ENCODE data around the gene BRI3BP. TPM values are rescaled to one million over a fixed set of nuclear protein-coding genes. Genes with fewer than 3 reads are reported as not detected.
"Not testable (repeated sequence)": the region's sequence is repeated elsewhere in the genome, so short reads cannot be mapped to it uniquely, and the experiment has no call there.

The BRI3BP gene
- total RNA-seq, 1 donor from 2014 or later, result 4.0 TPM

DNA sequence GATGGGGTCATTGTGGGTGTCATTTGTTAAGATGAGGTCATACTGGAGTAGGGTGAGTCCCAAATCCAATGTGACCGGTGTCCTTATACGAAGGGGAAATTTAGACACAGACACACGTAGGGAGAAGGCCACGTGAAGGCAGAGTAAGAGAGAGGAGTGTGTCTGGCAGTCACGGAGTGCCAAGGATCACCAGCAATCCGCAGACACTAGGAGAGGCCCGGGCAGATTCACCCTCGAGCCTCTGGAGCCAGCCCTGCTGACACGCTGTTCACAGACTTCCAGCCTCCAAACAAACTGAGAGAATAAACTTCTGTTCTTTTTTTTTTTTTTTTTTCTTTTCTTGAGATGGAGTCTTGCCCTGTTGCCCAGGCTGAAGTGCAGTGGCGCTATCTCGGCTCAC is 24.9 kb downstream of the BRI3BP start:
- DNase-seq (ENCODE audit: extremely low read depth, low read depth, low spot score), result no peak

DNA sequence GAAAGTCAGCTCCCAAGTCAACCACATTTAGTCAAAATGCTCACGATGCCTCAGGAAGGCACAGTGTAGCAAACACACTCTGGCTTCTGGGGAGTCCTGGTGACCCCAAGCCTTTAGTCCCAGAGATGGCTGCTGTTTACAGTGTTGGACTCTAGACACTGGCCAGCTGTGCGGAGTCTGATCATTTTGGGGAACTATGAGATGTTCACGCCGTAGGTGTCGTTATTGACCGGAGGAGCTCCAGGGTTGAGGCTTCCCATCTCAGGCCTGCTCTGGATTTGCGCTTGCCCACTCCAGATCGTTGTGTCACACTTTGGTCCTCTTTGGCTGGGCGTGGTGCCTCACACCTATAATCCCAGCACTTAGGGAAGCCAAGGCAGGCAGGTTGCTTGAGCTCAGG is 27.7 kb downstream of the BRI3BP start:
- DNase-seq (ENCODE audit: extremely low read depth, low read depth, low spot score), result no peak

DNA sequence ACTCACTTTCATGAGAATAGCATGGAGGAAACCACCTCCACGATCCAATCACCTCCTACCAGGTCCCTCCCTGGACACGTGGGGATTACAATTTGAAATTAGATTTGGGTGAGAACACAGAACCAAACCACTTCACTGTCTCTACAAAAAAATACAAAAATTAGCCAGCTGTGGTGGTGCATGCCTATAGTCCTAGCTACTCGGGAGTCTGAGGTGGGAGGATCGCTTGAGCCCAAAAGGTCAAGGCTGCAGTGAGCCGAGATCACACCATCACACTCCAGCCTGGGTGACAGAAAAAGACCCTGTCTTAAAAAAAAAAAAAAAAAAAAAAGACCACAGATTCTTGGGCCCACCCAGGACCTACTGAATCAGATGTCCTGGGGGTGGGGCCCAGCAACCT is 28.3 kb downstream of the BRI3BP start:
- DNase-seq (ENCODE audit: extremely low read depth, low read depth, low spot score), result no peak

DNA sequence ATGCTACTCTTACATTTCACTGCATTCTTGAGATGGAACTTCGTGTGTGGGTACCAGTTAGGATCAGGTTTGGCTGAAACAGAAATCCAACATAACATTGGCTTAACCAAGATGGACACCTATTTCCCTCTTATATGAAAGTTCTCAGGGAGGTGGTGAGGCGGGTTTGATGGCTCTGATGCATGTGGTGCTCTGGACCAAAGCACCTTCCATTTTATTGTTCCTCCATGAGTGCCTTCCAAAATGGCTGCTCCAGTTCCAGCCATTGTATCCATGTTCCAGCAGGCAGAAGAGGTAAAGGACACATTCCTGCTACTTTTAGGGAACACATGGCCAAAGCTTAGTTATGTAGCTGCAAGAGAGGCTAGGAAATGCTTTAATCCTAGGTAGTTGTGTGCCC is 29.6 kb downstream of the BRI3BP start:
- DNase-seq (ENCODE audit: extremely low read depth, low read depth, low spot score), result no peak

DNA sequence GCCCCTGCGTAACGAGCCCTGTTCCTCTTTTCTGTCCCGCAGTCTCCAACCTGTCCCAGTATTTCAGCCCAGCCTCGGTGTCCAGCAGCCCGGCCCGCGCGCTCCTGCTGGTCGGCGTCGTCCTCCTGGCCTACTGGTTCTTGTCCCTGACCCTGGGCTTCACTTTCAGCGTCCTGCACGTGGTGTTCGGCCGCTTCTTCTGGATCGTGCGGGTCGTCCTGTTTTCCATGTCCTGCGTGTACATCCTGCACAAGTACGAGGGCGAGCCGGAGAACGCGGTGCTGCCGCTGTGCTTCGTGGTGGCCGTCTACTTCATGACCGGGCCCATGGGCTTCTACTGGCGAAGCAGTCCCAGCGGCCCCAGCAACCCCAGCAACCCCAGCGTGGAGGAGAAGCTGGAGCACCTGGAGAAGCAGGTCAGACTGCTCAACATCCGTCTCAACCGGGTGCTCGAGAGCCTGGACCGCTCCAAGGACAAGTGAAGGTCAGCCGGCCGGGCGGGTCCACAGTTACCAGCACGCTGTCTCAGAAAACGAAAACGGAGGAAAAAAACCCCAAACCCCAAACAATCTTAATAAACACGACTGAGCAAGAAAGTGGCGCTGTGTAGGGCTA is 31.6 kb downstream of the BRI3BP start:
- DNase-seq (ENCODE audit: extremely low read depth, low read depth, low spot score), result no peak

DNA sequence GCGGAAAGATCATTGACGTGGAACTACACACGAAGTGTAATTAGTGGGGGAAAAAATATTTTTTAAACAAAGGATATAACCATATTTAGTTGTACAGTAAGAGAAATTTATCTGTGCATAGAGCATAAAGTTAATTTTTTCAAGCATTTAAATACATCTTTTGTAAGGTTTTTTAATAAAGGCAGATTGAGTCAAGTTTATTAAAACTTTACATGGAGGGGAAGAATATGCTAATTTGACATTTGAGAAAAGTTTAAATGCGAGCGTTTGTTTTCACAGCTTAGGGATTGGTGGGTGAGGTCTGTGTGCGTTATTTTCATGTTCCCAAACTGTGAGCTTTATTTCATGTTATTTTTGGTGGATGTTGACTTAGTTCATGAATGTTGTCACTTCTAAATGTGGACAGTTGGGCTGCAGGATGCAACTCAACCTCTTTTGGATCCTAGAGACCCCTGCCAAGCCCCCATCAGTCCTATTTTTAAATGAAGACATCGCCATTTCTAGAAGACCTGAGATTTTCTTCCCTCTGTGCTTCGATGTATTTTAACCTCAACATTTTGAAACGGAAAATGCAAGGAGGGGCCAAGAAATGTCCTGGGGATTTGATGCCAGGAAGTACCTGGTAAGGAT is 32.3 kb downstream of the BRI3BP start:
- DNase-seq (ENCODE audit: extremely low read depth, low read depth, low spot score), result no peak

DNA sequence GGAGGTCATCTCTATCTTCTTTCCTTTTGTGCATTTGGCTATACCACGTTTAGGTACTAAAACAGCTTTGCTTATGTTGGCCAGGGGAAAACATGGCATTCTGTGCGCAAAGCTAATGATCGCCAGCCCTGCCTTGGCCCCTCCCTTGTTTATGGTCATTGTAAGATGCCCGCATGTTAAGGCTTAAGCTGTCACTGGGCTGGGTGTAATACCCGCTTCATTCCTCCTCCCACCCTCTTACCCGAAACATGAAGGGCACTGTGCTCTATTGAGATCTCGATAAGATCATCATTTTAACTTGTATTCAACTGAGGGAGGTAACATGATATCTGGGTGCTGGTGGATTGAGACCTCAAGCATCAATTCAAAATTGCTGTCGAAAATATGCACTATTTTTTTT is 34.7 kb downstream of the BRI3BP start:
- no peak for DNase-seq (ENCODE audit: extremely low read depth, low read depth, low spot score)

DNA sequence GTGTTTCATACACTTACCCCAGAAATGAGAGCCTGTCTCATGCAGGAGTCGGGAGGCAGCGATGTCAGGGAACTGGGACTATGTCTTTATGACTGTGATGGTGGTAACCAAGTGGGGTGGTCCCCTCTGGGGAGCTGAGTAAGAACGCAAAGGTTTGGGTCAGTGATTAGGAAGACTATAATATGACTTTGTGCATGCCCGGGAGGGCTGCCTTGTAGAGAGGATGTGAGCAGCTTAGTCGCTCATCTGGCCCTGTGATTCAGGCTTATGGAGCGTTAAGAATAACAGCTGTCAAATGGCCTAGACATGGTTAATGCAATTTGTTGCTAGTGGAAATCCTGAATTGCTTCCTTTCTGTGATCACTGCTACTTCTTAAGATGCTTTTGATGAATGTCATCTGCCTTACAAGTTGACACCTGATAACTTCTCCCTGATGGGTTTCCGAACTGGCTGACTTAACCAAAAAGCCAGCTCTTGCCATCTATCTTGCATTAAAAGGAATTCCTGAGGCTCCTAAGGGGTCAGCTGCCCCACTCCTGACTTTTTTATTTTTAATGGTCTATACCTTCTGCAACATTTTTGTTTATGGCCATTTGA is 36.4 kb downstream of the BRI3BP start:
- DNase-seq (ENCODE audit: extremely low read depth, low read depth, low spot score), result no peak

DNA sequence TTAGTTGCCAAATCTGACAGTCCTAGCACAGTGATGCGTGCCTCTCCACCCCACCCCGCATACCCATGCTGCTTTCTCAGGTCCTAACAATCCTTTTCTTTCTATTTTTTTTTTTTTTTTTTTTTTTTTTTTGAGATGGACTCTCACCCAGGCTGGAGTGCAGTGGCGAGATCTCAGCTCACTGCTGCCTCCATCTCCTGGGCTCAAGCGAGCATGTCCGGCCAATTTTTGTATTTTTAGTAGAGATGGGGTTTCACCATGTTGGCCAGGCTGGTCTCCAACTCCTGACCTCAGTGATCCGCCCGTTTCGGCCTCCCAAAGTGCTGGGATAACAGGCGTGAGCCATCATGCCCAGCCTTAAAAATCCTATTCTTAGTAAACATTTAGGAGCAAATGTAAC is 38.0 kb downstream of the BRI3BP start:
- not testable (repeated sequence) for DNase-seq (ENCODE audit: extremely low read depth, low read depth, low spot score)

DNA sequence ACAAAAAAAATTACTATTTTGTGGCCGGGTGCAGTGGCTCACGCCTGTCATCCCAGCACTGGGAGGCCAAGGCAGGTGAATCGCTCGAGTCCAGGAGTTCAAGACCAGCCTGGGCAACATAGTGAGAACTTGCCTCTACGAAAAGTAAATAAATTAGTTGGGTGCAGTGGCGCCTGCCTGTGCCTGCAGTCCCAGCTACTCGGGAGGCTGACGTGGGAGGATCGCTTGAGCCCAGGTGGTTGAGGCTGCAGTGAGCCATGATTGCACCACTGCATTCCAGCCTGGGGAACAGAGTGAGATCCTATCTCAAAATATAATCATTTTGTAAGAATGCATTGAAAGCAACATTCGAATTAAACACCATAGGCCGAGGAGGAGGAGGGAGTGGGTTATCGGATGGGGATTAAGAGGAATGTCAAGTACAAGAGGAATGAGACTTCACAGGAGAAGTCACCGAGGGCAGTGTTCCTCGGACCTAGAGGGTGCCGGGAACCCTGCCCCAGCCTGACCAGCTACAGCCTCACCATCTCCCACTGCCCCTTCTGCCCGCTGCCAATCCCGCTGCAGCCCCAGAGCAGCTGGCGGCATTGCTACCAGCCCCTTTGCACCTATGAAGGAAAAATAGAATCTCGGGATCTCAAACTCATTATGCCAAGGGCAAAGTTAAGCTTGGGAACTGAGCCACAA is 39.2 kb downstream of the BRI3BP start:
- DNase-seq (ENCODE audit: extremely low read depth, low read depth, low spot score), result no peak

DNA sequence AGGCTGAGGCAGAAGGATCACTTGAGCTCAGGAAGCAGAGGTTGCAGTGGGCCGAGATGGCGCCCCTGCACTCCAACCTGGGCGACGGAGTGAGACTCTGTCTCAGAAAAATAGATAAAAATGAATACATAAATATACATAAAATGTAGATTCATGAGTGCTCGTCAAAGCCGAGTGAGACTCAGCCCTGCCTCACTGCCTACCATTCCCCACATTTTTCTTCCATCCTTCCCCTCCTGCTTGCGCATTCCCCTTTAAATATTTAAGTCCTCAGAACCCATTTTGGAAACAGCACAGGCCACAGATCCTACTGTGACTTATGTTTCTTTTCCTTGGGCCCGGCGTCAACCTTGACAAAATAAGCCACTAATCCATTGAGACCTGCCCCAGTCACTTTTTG is 39.8 kb downstream of the BRI3BP start:
- DNase-seq (ENCODE audit: extremely low read depth, low read depth, low spot score), result no peak

DNA sequence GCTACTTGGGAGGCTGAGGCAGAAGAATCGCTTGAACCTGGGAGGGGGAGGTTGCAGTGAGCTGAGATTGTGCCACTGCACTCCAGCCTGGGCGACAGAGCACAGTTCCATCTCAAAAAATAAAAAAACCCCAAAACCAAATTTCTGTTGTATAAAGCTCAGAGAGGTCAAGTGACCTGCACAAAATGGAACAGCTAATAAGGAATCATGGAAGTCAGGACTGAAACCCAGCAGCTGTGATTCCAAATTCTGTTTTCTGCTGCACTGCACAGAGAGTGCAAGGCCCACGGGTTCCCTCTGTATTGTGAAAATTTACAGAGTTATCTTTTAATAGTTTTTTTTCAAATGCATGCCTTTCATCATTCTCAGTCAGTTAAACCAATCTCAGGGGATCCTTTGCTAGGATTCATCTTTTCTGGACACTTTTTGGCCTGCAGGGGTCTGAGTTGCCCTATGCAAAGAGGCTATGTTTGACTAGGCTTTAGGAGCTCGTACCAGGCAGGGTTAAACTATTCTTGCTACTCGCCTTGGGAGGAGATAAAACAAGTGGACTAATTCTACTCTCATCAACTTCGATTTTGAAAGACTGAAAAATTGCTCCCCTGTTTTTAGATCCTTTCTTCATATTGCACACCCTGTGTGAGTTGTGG is 45.7 kb downstream of the BRI3BP start:
- no peak for DNase-seq (ENCODE audit: extremely low read depth, low read depth, low spot score)

DNA sequence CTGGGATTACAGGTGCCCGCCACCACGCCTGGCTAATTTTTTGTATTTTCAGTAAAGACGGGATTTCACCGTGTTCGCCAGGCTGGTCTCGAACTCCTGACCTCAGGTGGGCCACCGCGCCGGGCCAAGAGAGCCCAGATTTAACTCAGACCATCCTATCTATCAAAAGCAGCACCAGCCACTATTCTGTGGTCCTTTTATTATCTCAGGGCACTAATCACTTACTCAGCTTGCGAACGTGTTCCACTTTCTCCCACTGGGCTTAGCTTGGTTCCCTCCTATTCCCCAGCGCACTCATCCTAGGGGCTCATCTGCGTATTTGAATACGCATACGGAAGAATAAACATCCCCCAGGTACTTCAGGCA is 55.6 kb downstream of the BRI3BP start:
- no peak for DNase-seq (ENCODE audit: extremely low read depth, low read depth, low spot score)

DNA sequence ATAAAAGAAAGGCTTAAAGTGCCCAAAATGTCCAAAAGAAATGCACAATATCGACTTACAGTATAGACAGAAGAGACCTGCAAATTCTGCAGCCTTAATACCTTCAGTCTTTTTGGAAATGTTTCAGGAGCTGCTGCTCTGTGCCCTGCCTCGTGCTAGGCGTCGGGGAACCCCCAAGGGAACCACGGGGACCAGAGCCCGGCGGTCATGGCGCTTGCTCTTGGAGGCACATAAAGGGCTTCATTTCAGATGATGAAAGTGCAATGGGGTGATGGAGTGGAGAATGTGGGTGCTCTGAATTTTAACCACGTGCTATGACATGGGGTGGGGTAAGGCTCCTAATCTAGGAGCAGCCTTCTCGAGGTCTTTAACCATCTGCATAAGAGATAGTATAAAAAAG is 57.0 kb downstream of the BRI3BP start:
- no peak for DNase-seq (ENCODE audit: extremely low read depth, low read depth, low spot score)

DNA sequence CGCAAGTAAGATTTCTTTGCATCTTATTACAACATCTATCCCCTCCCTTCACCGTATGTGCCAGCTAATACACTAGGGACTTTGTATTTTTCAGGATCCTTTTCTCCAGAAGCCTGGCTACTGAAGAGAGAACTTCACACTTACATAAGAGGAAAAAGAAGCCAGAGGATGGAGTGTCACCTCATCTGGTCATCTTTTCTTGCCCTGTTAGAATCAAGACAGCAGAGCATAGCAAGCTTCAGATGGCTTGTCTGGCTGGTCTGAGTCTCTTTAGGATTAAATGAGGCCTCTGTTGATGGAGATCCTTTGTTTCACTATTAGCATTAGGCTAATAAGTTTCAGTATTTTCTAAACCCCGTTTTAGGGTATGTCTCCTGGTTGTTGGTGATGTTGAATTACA is 57.4 kb downstream of the BRI3BP start:
- DNase-seq (ENCODE audit: extremely low read depth, low read depth, low spot score), result no peak

DNA sequence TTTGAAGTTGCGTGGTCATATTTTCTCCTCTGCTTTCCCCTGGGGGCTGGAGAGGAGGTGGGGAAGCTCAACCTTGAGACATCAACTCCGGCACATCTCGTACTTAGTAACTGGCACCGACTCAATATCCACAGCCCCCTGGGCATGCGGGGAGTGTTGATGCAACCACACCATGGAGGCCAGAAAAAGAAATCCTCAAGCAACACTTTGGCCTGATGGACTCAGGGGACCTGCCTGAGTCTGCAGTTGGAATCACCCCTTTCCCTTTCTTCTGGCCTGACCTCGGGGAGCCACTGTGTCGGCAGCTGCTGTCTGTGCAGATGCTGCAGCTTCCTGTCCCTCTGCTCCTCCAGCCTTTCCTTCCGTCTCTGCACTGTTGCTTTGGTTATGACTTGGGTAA is 60.4 kb downstream of the BRI3BP start:
- DNase-seq (ENCODE audit: extremely low read depth, low read depth, low spot score), result no peak

DNA sequence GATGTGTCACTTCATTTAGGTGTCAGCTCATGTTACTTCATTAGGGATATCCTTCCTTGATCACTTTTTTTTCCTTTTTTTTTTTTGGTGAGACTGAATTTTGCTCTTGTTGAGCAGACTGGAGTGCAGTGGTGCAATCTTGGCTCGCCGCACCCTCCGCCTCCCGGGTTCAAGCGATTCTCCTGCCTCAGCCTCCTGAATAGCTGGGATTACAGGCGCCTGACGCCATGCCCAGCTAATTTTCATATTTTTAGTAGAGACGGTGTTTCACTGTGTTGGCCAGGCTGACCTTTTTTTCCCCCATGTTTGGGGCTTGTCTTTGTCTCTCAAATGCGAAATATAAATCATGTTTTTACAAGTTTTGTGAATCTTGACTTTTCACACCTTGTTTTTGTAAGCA is 62.1 kb downstream of the BRI3BP start:
- DNase-seq (ENCODE audit: extremely low read depth, low read depth, low spot score), result no peak

DNA sequence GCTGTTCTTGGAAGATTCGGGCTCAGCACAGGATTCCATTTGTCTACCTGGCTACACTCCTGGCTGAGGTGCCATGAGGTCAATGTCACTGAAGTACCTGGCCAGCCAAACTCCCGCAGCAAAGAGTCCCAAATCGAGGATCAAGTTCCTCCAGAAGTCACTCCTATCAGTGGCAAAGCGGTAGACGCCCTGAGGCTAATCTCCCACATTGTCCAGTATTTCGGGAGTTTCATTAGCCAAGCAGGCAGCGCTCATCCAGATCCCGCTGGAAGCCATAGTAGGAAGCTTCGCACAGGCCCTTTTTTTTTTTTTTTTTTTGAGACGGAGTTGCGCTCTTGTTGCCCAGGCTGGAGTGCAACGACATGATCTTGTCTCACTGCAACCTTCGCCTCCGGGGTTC is 62.9 kb downstream of the BRI3BP start:
- no peak for DNase-seq (ENCODE audit: extremely low read depth, low read depth, low spot score)

DNA sequence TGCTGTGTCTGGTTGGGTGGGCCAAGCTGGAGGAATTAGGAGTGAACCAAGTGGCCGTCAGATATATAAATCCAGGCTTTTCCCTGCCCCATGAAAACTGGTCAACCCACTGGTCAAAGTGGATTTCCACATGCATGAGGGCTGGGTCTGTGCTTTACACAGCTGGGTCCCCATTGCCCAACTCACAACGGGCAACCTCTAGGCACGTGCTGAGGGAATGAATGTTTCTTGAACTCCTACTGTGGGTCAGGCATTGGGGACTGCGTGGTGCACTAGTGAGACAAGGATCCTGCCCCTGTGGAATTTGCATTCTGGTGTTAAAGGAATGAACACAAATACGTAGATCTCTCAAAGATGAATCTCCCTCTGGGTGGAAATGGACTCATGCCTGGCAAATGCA is 64.3 kb downstream of the BRI3BP start:
- no peak for DNase-seq (ENCODE audit: extremely low read depth, low read depth, low spot score)

DNA sequence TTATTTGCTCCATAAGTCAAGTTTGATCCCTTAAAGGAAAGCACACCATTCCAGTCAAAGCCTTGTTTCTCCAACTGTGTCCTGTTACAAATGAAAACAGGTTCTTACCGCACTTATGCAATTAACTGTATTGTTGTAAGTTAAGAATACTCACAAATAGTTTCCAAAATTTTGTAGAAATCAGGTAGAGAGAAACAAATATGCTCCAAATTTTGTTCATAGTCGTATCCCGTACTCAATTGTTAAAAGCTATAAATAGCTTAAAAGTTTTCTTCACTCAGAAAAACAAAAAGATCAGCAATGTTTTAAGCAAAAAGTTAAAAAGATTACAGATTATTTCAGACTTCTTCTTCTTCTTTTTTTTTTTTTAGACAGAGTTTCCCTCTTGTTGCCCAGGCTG is 67.8 kb downstream of the BRI3BP start:
- DNase-seq (ENCODE audit: extremely low read depth, low read depth, low spot score), result no peak

DNA sequence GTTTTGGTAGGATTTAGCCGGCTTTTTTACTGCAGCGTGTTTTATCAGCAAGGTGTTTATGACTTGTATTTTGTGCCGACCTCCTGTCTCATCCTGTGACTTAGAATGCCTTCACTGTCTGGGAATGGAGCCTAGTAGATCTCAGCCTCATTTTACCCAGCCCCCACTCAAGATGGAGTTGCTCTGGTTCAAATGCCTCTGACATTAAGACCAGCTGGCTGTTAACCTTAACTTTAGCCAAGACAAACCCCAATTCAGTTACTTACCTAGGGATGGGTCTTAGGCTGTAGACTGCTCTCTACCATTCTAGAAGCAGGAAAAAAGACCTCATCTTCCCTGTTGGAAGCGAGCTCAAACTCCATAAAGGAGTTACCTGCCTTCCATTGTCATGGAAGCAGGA is 70.1 kb downstream of the BRI3BP start:
- DNase-seq (ENCODE audit: extremely low read depth, low read depth, low spot score), result not testable (repeated sequence)

DNA sequence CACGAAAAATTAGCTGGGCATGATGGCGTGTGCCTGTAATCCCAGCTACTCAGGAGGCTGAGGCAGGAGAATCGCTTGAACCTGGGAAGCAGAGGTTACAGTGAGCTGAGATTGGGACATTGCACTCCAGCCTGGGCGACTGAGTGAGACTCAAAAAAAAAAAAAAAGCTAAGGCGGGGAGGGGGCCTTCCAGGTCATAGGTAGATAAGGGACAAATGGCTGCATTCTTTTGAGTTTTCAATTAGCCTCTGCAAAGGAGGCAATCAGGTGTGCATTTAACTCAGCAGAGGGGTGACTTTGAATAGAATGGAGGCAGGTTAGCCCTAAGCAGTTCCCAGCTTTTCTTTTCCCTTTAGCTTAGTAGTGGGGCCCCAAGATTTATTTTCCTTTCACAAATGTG is 71.0 kb downstream of the BRI3BP start:
- DNase-seq (ENCODE audit: extremely low read depth, low read depth, low spot score), result no peak
